AG08395 (cell line): ENCODE measurements around the gene NUDT2.
"Not testable (repeated sequence)": the region's sequence is repeated elsewhere in the genome, so short reads cannot be mapped to it uniquely, and the experiment has no call there.

Experiments
- DNase-seq: peaks from one replicate; pipeline ENCODE4 v3.0.0; 2012; ENCODE audit warnings: mixed read lengths, low spot score

The NUDT2 gene

DNA sequence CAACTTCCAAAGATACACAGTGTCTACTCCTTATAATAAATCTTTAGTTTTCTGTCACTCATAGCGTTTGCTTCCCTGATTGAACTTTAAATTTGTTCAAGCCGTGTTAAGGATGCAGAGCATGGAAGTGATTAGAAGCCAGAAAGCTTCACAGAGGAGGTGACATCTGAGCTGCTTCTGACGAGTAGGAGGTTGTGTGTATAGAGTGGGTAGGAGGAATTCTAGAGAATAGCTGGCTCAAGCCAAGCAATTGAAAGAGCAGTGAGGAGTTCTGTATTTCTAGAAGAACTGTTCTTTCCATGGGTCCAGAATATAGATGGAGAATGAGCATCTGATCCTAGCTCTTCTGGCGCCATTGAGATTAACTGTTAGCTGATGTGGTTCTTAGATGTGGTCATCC lies 6.0 kb downstream of the NUDT2 start:
- DNase-seq, result no peak

- DNase-seq, result no peak
Measured at GRCh38 chr9:34337403-34337802, 8.0 kb downstream of the NUDT2 start.

DNA sequence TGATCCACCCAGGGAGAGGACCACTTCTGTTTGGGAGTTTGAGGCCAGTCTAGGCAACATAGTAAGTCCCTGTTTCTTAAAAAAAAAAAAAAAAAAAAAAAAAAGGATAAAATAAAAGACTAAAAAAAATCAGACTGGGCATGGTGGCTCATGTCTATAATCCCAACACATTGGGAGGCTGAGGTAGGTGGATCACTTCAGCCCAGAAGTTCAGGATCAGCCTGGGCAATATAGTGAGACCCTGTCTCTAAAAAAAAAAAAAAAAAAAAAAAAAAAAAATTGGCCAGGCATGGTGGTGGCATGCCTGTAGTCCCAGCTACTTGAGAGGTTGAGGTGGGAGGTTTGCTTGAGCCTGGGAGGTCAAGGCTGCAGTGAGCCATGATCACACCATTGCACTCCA lies 8.7 kb downstream of the NUDT2 start:
- DNase-seq, result not testable (repeated sequence)

- DNase-seq, result no peak
Measured at GRCh38 chr9:34338665-34339385, 9.5 kb downstream of the NUDT2 start.

GRCh38 chr9:34341659-34342295 lies 12.4 kb downstream of the NUDT2 start:
- no peak for DNase-seq

- no peak for DNase-seq
Measured at GRCh38 chr9:34343090-34343489, 13.7 kb downstream of the NUDT2 start.

- DNase-seq, result no peak
Measured at GRCh38 chr9:34343605-34344004, 14.2 kb downstream of the NUDT2 start.

DNA sequence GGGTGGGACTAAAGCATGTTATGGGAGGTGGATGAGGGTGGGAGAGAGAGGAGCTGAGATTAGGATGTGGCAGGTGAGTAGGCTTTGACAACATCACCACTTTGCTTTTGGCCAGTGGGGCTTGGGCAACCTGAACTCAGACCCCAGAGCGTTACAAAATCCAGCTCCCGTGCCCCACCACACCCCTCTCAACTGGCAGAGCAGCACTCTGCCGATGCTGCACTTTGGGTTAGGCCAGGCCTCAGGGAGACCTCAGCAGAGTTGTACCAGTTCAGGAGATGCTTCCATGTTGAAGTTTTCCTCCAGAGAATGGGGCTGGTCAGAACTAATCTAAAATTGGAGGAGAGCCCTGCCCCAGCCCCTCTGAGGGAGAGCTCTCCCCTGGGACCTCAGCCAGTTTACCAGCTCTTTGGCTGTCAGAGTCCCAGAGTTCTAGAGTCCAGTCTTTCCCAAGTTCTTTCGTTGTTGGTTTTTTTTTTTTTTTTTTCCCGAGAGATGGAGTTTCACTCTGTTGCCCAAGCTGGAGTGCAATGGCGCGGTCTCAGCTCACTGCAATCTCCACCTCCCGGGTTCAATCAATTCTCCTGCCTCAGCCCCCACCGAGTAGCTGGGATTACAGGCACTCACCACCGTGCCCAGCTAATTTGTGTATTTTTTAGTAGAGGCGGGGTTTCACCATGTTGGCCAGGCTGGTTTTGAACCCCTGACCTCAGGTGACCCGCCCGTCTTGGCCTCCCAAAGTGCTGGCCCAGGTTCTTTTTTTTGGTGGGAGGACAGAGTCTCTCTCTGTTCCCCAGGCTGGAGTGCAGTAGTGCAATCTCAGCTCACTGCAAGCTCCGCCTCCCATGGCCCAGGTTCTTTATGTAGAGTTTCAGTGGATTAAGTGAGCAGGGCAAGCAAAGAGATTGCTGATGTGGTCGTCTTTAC lies 17.8 kb downstream of the NUDT2 start:
- no peak for DNase-seq

GRCh38 chr9:34347800-34348158 lies 18.4 kb downstream of the NUDT2 start:
- DNase-seq, result no peak

- no peak for DNase-seq
Measured at GRCh38 chr9:34349324-34349723, 20.0 kb downstream of the NUDT2 start.

- not testable (repeated sequence) for DNase-seq
Measured at GRCh38 chr9:34352122-34352652, 22.8 kb downstream of the NUDT2 start.

DNA sequence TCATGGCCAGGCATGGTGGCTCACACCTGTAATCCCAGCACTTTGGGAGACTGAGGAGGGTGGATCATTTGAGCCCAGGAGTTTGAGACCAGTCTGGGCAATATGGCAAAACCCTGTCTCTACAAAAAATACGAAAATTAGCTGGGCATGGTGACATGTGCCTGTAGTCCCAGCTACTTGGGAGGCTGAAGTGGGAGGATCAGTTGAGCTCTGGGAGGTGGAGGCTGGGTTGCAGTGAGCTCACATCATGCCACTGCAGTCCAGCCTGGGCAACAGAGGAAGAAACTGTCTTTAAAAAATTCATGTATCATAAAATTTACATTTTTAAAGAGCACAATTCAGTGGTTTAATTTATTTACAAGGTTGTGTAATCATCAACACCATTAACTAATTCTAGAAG lies 23.6 kb downstream of the NUDT2 start:
- DNase-seq, result not testable (repeated sequence)

GRCh38 chr9:34362614-34363214 lies 33.3 kb downstream of the NUDT2 start:
- no peak for DNase-seq

DNA sequence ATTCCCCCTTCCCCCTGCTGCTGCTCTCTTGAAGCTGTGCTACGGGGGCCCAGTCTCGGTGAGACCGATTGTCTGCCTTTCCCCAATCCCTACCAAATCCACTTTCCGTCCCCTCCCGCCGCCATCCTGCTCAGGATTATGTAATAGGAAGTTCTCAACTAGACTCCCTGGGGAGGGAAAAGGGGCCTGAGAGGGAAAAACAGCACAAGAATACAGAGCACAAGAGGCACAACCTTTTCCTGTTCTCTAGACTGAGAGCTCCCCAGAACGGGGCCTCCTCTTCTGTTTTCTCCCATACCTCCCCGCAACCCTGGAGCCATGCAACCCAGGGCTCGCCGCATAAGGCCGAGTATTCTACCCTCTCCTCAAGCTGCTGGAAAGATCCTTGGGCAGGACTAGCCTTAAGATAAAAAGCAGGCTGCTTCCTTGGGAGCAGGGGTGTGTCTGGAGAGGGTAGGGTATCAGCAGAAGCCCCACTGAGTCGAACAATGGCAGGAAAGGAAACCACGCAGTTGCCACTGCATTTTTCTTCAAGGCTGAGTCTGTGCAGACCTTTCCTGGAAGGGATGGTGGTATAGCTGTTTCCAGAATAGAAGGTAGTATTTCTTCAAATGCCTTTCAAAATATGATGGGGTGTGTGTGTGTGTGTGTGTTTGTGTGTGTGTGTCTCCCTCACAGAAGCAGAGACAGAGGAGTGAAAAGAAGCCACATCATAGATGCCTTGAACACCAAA lies 34.4 kb downstream of the NUDT2 start:
- no peak for DNase-seq

GRCh38 chr9:34365282-34365681 lies 35.9 kb downstream of the NUDT2 start:
- no peak for DNase-seq

- DNase-seq, result no peak
Measured at GRCh38 chr9:34366365-34366764, 37.0 kb downstream of the NUDT2 start.

DNA sequence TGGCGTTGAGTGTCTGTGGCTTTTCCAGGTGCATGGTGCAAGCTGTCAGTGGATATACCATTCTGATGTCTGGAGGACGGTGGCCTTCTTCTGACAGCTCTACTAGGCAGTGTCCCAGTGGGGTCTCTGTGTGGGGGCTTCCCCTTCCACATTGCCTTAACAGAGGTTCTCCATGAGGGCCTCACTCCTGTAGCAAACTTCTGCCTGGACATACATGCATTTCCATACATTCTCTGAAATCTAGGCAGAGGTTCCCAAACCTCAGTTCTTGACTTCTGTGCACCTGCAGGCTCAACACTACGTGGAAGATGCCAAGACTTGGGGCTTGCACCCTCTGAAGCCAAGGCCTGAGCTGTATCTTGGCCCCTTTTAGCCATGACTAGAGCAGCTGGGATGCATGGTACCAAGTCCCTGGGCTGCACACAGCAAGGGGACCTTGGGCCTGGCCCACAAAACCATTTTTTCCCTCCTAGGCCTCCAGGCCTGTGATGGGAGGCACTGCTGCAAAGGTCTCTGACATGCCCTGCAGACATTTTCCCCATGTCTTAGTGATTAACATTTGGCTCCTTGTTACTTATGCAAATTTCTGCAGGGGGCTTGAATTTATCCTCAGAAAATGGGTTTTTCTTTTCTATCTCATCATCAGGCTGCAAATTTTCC lies 38.5 kb downstream of the NUDT2 start:
- DNase-seq, result not testable (repeated sequence)

- not testable (repeated sequence) for DNase-seq
Measured at GRCh38 chr9:34368796-34369195, 39.4 kb downstream of the NUDT2 start.

DNA sequence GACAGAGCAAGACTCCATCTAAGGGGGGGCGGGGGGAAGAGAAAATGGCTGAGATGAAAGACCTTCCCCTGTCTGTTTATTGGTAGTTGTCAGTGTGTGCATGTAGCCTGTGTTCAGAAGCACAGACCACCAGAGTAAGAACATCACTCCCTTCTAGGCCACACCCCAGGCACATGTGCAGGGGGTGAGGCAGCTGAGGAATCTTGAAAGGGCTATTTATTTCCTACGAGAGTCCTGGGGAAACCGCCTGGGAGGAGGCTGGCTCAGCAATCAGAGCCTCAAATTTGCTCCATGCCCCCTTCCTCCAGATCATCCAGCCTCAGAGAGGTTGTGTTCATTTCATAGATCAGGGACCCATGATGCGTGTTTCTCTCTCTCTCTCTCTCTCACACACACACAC lies 40.3 kb downstream of the NUDT2 start:
- DNase-seq, result no peak

- no peak for DNase-seq
Measured at GRCh38 chr9:34370335-34370969, 41.1 kb downstream of the NUDT2 start.
